Neuronal stem cell (in vitro differentiated cells): ENCODE data around the gene NPAS3.

Experiments
- DNase-seq: peaks from one replicate; pipeline ENCODE4 v3.0.0-alpha.2; 2013; ENCODE audit warnings: low spot score
- H2AFZ ChIP-seq: one replicate; pipeline ENCODE4 v1.6.1; 2013; ENCODE audit warnings: mild to moderate bottlenecking, low read length, inconsistent platforms
- H2AK5ac ChIP-seq: 2 replicates; pipeline ENCODE4 v1.6.1; 2013; ENCODE audit warnings: low read depth, mild to moderate bottlenecking, inconsistent platforms, low read length, moderate library complexity, mixed read lengths
- H2BK120ac ChIP-seq: 2 replicates; pipeline ENCODE4 v1.6.1; 2013; ENCODE audit warnings: low read depth, mild to moderate bottlenecking, inconsistent platforms, low read length, moderate library complexity, mixed read lengths
- H2BK12ac ChIP-seq: one replicate; pipeline ENCODE4 v1.6.1; 2013; ENCODE audit warnings: low read length, inconsistent platforms
- H2BK15ac ChIP-seq: 2 replicates; pipeline ENCODE4 v1.6.1; 2013; ENCODE audit warnings: mild to moderate bottlenecking, low read length, inconsistent platforms, mixed read lengths
- H2BK5ac ChIP-seq: one replicate; pipeline ENCODE4 v1.6.1; 2013; ENCODE audit warnings: inconsistent platforms, mild to moderate bottlenecking, low read length, moderate library complexity
- H3K14ac ChIP-seq: one replicate; pipeline ENCODE4 v1.6.1; 2013; ENCODE audit warnings: low read length, inconsistent platforms
- H3K18ac ChIP-seq: 2 replicates; pipeline ENCODE4 v1.6.1; 2013; ENCODE audit warnings: low read length, inconsistent platforms
- H3K23ac ChIP-seq: 2 replicates; pipeline ENCODE4 v1.6.1; 2013; ENCODE audit warnings: low read depth, mild to moderate bottlenecking, mixed read lengths, low read length, inconsistent platforms; ENCODE audit not compliant: poor library complexity
- H3K27ac ChIP-seq: replicated peaks from 3 replicates; pipeline ENCODE4 v1.5.1; 2013; ENCODE audit warnings: low read length, inconsistent platforms
- H3K27me3 ChIP-seq, 3 experiments: 2 replicates each; pipeline ENCODE4 v1.6.1; 2013; ENCODE audit warnings: low read length in 3 of 3, mild to moderate bottlenecking in 2 of 3, inconsistent platforms in 1 of 3, low read depth in 1 of 3, mixed read lengths in 1 of 3, moderate library complexity in 1 of 3; ENCODE audit not compliant: control insufficient read depth in 3 of 3, insufficient read depth in 3 of 3
- H3K36me3 ChIP-seq, 2 donors: replicated peaks in 1 of 2; 2 replicates each; pipeline ENCODE4 v1.6.1; 2013; ENCODE audit warnings: low read length in 2 of 2; ENCODE audit not compliant: control insufficient read depth in 2 of 2, insufficient read depth in 2 of 2
- H3K4ac ChIP-seq: 2 replicates; pipeline ENCODE4 v1.6.1; 2013; ENCODE audit warnings: inconsistent platforms, mild to moderate bottlenecking, low read length, moderate library complexity
- H3K4me1 ChIP-seq, 2 donors: 1 replicate in 1 of 2; 2 replicates in 1 of 2; pipeline ENCODE4 v1.6.1; 2013; ENCODE audit warnings: low read length in 2 of 2, low read depth in 1 of 2; ENCODE audit not compliant: control insufficient read depth in 2 of 2, insufficient read depth in 1 of 2
- H3K4me2 ChIP-seq: one replicate; pipeline ENCODE4 v1.6.1; 2013; ENCODE audit warnings: mild to moderate bottlenecking, low read length, inconsistent platforms; ENCODE audit not compliant: insufficient read depth, poor library complexity, severe bottlenecking
- H3K4me3 ChIP-seq, 2 donors: 2 replicates each; pipeline ENCODE4 v1.5.1; 2013; ENCODE audit warnings: low read length in 2 of 2, mild to moderate bottlenecking in 2 of 2, inconsistent platforms in 1 of 2, moderate library complexity in 1 of 2
- H3K79me1 ChIP-seq: one replicate; pipeline ENCODE4 v1.6.1; 2013; ENCODE audit warnings: low read depth, mild to moderate bottlenecking, inconsistent platforms, low read length, moderate library complexity
- H3K9ac ChIP-seq: one replicate; pipeline ENCODE4 v1.6.1; 2013; ENCODE audit warnings: mild to moderate bottlenecking, low read depth, low read length, inconsistent platforms; ENCODE audit not compliant: poor library complexity
- H3K9me3 ChIP-seq, 2 donors: replicated peaks in 1 of 2; 2 replicates each; pipeline versions ENCODE3 to v1.6.1; 2013; ENCODE audit warnings: low read length in 2 of 2, mild to moderate bottlenecking in 2 of 2, inconsistent platforms in 1 of 2, low read depth in 1 of 2, mixed read lengths in 1 of 2, moderate library complexity in 1 of 2; ENCODE audit not compliant: control insufficient read depth in 2 of 2, insufficient read depth in 1 of 2
- H4K8ac ChIP-seq: one replicate; pipeline ENCODE4 v1.6.1; 2013; ENCODE audit warnings: low read depth, mild to moderate bottlenecking, inconsistent platforms, low read length, moderate library complexity
- H4K91ac ChIP-seq: one replicate; pipeline ENCODE4 v1.6.1; 2013; ENCODE audit warnings: low read length, low read depth, mild to moderate bottlenecking, inconsistent platforms; ENCODE audit not compliant: poor library complexity
- WGBS, 2 donors: extraction: QIAGEN DNeasy Blood & Tissue Kit; methylation state at CpG; one replicate each; pipeline ENCODE4 v1.1.7; 2013; ENCODE audit warnings: missing lambda C conversion rate in 2 of 2, mixed read lengths in 1 of 2; ENCODE audit not compliant: insufficient read length in 2 of 2, insufficient replicate concordance in 1 of 2; ENCODE audit errors: extremely low coverage in 2 of 2; 5-methylcytosine and 5-hydroxymethylcytosine counted together

NPAS3 gene

DNA sequence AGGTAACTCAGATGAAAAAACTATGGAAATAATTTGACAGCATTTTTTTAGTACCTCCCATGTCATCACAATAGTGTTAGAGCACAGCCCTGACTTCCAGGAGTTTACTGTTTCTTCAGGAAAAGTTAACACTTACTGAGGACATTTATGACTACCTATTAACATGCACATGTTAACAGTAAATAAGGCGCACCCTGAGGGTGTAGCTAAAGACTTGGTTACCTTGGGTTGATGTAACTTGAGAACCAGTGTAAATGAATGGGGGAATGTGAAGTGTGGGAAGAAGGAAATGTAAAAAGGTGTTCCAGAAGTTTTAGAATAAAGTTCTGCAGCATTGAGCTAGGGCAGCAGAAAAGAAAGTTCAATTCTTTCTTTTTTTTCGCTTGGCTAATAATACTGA is 646.0 kb downstream of the NPAS3 start:
- DNase-seq = no peak
- Histone ChIP-seq H2AK5ac (no peak overlapping the region), H4K91ac (no peak overlapping the region), H3K4me2 (no peak overlapping the region), H2BK5ac (no peak overlapping the region), H2BK12ac (no peak overlapping the region), H2AFZ (no peak overlapping the region), H3K27ac (no peak overlapping the region), H3K23ac (no peak overlapping the region), H3K79me1 (no peaks in the 10 kb centered on the region), H3K36me3 (peaks cover 0 to 6% of the 10 kb centered on the region in 2 donors), H2BK120ac (no peak overlapping the region), H3K9me3 (no peaks in the 10 kb centered on the region), H3K18ac (no peak overlapping the region), H2BK15ac (no peak overlapping the region), H3K14ac (no peak overlapping the region), H3K4me1 (no peaks in the 10 kb centered on the region), H3K9ac (no peak overlapping the region), H4K8ac (no peak overlapping the region), H3K4ac (no peak overlapping the region), H3K4me3 (no peak overlapping the region), H3K27me3 (peaks cover 0 to 2% (median 0%) of the 10 kb centered on the region in 3 experiments)
- WGBS, 2 donors = no CpG with 5 or more reads among the region's 2 CpGs

- no peak overlapping the region for H2BK120ac ChIP-seq
- no peak overlapping the region for H3K4me3 ChIP-seq
- no peaks in the 10 kb centered on the region for H3K4me1 ChIP-seq
- H3K14ac ChIP-seq = no peak overlapping the region
- H3K23ac ChIP-seq = no peak overlapping the region
- no peak overlapping the region for H3K18ac ChIP-seq
- no peak overlapping the region for H2BK5ac ChIP-seq
- no peak for DNase-seq
- no peak overlapping the region for H4K91ac ChIP-seq
- no peak overlapping the region for H3K4me2 ChIP-seq
- H3K9ac ChIP-seq = no peak overlapping the region
- no peak overlapping the region for H2AK5ac ChIP-seq
- no peak overlapping the region for H2AFZ ChIP-seq
- no peaks in the 10 kb centered on the region for H3K9me3 ChIP-seq
- WGBS, 2 donors = no CpG with 5 or more reads among the region's 4 CpGs
- peaks cover 0 to 6% of the 10 kb centered on the region in 2 donors for H3K36me3 ChIP-seq
- H2BK12ac ChIP-seq = no peak overlapping the region
- no peaks in the 10 kb centered on the region for H3K79me1 ChIP-seq
- no peak overlapping the region for H4K8ac ChIP-seq
- no peak overlapping the region for H3K27ac ChIP-seq
- H3K27me3 ChIP-seq = no peaks in the 10 kb centered on the region
- H2BK15ac ChIP-seq = no peak overlapping the region
- no peak overlapping the region for H3K4ac ChIP-seq
Measured at GRCh38 chr14:33586806-33587205, 648.1 kb downstream of the NPAS3 start.

GRCh38 chr14:33587791-33588190 is 649.1 kb downstream of the NPAS3 start:
- H3K4me1 ChIP-seq = no peaks in the 10 kb centered on the region
- no peak overlapping the region for H3K14ac ChIP-seq
- H2BK5ac ChIP-seq = no peak overlapping the region
- no peaks in the 10 kb centered on the region for H3K79me1 ChIP-seq
- no peak overlapping the region for H2BK12ac ChIP-seq
- no peak overlapping the region for H2AFZ ChIP-seq
- no peak overlapping the region for H3K18ac ChIP-seq
- no peak overlapping the region for H3K4ac ChIP-seq
- no peak overlapping the region for H2BK120ac ChIP-seq
- H2BK15ac ChIP-seq = no peak overlapping the region
- DNase-seq = no peak
- no peak overlapping the region for H4K91ac ChIP-seq
- no CpG with 5 or more reads among the region's 5 CpGs for WGBS, 2 donors
- no peak overlapping the region for H3K9ac ChIP-seq
- no peaks in the 10 kb centered on the region for H3K27me3 ChIP-seq
- no peak overlapping the region for H3K23ac ChIP-seq
- H3K36me3 ChIP-seq = peaks cover 0 to 6% of the 10 kb centered on the region in 2 donors
- no peak overlapping the region for H4K8ac ChIP-seq
- H2AK5ac ChIP-seq = no peak overlapping the region
- no peaks in the 10 kb centered on the region for H3K9me3 ChIP-seq
- H3K4me2 ChIP-seq = no peak overlapping the region
- H3K27ac ChIP-seq = no peak overlapping the region
- H3K4me3 ChIP-seq = no peak overlapping the region

GRCh38 chr14:33588771-33589170 is 650.1 kb downstream of the NPAS3 start:
- no peak overlapping the region for H4K91ac ChIP-seq
- no peak overlapping the region for H3K4me2 ChIP-seq
- no peaks in the 10 kb centered on the region for H3K79me1 ChIP-seq
- no peak overlapping the region for H2BK12ac ChIP-seq
- H3K9me3 ChIP-seq = no peaks in the 10 kb centered on the region
- no peak overlapping the region for H3K9ac ChIP-seq
- H3K4me3 ChIP-seq = no peak overlapping the region
- H2BK5ac ChIP-seq = no peak overlapping the region
- no peak overlapping the region for H2BK120ac ChIP-seq
- H2AK5ac ChIP-seq = no peak overlapping the region
- WGBS, 2 donors = no CpG with 5 or more reads among the region's 4 CpGs
- H3K27ac ChIP-seq = no peak overlapping the region
- DNase-seq = no peak
- no peaks in the 10 kb centered on the region for H3K4me1 ChIP-seq
- no peak overlapping the region for H3K14ac ChIP-seq
- no peak overlapping the region for H2AFZ ChIP-seq
- no peak overlapping the region for H3K18ac ChIP-seq
- no peaks in the 10 kb centered on the region for H3K27me3 ChIP-seq
- no peak overlapping the region for H4K8ac ChIP-seq
- no peak overlapping the region for H3K23ac ChIP-seq
- H3K4ac ChIP-seq = no peak overlapping the region
- H3K36me3 ChIP-seq = peaks cover 0 to 5% of the 10 kb centered on the region in 2 donors
- no peak overlapping the region for H2BK15ac ChIP-seq
